GM19238 (cell line): Measurements from ENCODE around the gene NDP.

Experiments used
- DNase-seq: peaks from one replicate; pipeline ENCODE4 v3.0.0; 2011; ENCODE audit warnings: low spot score; ENCODE audit not compliant: insufficient read length

Gene NDP

DNA sequence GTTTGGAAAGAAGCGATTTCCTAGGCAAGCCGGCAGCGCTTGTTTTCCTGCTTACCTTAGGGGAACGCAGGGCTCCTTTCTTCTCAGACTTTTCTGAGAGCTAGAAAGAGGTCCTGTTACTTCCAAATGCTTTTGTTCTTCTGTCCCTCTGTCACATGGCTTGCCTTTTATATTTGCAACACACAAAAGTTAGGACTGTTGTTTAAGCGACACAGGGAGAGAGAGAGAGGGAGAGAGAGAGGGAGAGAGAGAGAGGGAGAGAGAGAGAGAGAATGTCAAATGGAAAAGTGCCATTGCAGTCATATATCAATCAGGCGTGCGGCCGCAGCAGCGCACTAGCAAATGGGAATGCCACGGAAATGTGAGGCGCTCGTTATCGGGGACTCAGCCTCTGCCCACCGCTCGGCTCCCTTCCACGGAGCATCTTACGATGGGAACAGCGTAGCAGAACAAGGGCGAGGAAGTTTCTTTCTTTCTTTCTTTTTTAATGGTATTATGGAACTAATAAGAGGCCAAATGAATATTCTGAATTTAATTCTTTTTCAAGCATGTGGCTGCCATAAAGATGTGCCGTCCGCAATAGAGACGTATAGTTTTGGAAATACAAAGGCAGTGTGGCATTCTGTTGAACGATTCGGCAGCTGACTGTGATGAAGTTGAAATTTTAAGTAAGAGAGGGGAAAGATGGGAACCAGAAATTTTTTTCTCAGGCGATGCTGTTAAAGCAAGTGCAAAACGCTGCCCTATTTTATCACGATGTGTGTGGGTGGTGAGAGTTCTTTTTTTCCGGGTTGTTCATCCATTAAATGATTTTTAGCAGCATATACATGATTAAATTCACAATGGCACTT lies at the start of gene NDP:
TSS of gene NDP (minus strand) at position 142 of the 851 bp plus-strand sequence. CDS start 14,745 bp downstream, outside the sequence.
- no peak for DNase-seq

GRCh38 chrX:44022964-44023363 lies 49.8 kb upstream of the NDP start:
- no peak for DNase-seq

GRCh38 chrX:44020693-44021092 lies 47.5 kb upstream of the NDP start:
- DNase-seq: no peak

GRCh38 chrX:44019911-44020310 lies 46.7 kb upstream of the NDP start:
- no peak for DNase-seq

DNA sequence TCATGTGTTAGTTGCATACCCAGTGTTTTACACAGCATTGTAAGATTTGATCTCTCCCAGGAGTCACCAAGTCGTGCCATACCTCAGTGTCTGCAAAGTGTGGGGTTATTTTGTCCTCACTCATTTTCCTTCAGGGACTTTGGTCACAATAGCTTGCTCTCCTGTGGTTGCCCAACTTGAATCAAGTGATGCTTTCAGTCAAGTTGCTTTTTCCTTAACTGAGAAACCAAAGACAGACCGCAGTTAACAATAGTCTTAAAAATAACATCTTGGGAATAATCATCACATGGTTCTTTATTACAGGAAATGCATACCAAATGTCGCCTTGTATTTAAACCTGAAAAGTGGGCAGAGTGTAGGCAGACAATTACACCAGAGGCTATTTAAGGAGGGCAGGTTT lies 44.5 kb upstream of the NDP start:
- no peak for DNase-seq

GRCh38 chrX:44016906-44017305 lies 43.7 kb upstream of the NDP start:
- no peak for DNase-seq

DNA sequence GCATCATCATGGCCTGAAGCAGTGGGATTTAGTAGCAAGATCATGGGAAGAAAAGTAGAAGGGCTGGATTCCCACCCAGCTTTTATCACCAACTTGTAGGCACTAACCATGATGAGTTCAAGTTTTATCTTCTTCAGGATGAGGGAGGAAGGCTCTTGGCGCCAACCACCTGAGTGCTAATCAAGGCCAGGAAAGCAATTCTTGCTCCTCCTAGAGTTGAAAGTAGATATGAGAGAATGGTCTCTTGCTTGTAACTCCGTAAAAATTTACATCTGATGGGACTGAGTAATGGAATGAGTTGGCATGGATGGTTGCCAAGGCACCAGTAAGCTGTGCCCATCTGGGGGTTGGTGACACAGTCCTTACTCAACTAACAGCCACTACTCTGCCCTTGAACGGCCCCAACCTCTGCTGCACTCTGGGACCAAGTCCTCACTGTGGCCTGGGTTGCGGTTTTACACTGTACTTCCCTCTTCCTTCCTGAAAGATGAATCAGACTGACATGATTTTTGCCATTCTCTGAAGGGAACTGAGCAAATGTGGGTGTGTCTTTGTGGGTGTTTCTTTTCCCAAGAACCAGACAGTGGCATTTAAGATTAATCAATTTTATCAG lies 39.4 kb upstream of the NDP start:
- no peak for DNase-seq

- DNase-seq: no peak
These were observed 38.3 kb upstream of the NDP start for GRCh38 chrX:44011506-44011905.

GRCh38 chrX:44010626-44011025 lies 37.4 kb upstream of the NDP start:
- DNase-seq: no peak

GRCh38 chrX:44006081-44006480 lies 32.9 kb upstream of the NDP start:
- no peak for DNase-seq

GRCh38 chrX:44003975-44004374 lies 30.8 kb upstream of the NDP start:
- DNase-seq: no peak

- DNase-seq: no peak
These were observed 29.4 kb upstream of the NDP start for GRCh38 chrX:44002567-44002966.

GRCh38 chrX:43998374-43998773 lies 25.2 kb upstream of the NDP start:
- DNase-seq: no peak

GRCh38 chrX:43996491-43996890 lies 23.3 kb upstream of the NDP start:
- DNase-seq: no peak

DNA sequence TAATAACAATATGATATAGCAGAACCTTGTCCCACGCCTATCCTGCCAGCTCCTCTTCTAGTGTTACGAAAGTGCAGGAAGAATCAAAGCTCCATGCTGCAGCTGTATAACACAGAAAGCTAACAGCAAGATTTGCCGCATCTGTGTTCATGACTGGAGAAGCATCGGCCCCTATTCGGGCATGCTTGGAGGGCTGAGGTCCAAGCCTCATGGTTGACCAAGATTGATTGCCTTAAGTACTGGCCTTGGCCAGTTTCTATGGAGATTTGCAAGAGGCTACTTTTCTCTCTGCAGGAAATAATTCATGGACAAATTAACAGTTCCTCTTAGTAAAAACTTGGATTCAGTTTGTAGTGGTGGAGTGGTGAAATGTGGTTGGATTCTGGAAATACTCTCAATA lies 12.9 kb upstream of the NDP start:
- no peak for DNase-seq

DNA sequence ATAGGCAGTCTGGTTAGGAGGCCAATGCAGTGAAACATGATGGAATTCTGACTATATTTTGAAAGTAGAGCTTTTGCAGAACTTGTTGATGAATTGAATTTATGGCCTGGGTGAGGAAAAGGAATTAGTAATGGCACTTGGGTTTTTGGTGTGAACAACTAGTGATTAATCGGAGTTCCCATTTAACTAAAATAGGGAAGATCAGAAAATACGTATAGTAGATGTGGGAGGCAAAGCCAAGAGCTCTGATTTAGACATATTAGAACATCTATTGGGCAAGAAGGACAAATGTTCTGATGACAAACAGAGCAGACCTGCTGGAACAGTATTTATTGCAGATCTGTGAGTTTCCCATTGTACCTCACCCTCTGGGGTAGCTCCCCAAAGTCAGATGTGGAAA lies 12.3 kb upstream of the NDP start:
- DNase-seq: no peak

DNA sequence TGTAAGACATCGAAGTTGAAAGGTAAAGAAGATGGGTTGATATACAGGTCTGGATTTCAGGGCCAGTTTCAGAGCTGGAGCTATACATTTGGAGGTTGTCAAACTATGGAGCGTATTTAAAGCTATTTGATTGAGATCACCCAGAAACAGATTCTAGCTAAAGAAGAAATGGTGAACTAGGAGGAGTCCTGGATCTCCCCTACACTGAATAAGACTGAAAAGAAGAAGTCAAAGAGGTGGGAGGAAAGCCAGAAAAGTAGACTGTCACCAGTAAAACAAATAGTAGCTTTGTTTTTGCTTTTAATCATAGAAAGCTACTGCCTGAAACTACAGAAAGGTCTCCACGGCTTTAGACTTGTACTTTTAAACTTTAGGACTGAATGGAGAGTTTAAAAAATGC lies 5.0 kb upstream of the NDP start:
- DNase-seq: no peak

- no peak for DNase-seq
These were observed 3.0 kb upstream of the NDP start for GRCh38 chrX:43976205-43976604.

- no peak for DNase-seq
These were observed 2.6 kb upstream of the NDP start for GRCh38 chrX:43975796-43976195.

- DNase-seq: no peak
These were observed 1.7 kb upstream of the NDP start for GRCh38 chrX:43974741-43975465.

DNA sequence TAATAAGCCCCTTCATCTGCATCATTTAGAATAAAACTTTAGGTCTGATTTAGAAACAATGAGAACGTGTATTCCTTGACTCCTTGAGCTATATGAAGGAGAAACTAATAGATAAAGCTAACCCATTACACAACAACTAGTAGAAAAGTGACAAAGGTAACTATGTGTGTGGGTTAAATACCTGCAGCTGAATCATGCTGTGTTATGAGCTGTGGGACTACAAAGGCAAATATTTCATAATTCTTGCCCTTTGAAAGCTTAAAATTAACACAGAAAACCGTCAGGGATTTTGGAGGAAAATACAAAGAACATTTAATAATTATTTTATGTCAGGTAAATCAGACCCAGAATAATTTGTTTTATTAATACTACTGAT lies 898 bp upstream of the NDP start:
- DNase-seq: no peak
